ENCODE data around the gene SOX5. TPM values are rescaled to one million over a fixed set of nuclear protein-coding genes. Genes with fewer than 3 reads are reported as not detected.

Gene SOX5
- total and polyA plus RNA-seq, 3 donors from 2014 or later = 26.0 to 93.3 (median 29.2) TPM

DNA sequence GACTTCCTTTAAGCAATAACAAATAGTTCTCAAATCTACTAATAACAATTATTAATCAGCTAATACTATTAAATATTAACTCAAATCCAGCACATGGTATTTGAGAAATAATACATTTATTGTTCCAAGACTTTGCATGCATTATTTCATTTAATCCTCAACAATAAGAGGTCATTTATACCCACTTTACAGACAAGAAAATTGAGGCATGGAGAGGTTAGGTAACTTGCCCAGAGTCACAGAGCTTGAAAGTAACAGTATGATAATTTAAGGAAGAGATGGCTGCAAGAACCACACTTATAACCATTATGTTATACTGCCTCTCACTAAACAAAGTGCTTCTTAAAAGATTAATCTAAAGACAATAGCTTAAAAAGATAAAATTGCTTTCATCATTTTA lies 318.9 kb downstream of the SOX5 start:
- intact Hi-C loops (cut with DNase I; ENCODE audit: low total_unique reads) = no loop called here
- DNase-seq = no peak
- Histone ChIP-seq H3K27me3 (no peaks in the 10 kb centered on the region), H3K4me1 (no peaks in the 10 kb centered on the region), H3K4me3 (no peak overlapping the region), H3K36me3 (ENCODE audit: low read depth, missing control alignments) (no peaks in the 10 kb centered on the region), H3K9me3 (no peaks in the 10 kb centered on the region), H3K27ac (no peak overlapping the region)
- TF ChIP-seq, protein P1, sequence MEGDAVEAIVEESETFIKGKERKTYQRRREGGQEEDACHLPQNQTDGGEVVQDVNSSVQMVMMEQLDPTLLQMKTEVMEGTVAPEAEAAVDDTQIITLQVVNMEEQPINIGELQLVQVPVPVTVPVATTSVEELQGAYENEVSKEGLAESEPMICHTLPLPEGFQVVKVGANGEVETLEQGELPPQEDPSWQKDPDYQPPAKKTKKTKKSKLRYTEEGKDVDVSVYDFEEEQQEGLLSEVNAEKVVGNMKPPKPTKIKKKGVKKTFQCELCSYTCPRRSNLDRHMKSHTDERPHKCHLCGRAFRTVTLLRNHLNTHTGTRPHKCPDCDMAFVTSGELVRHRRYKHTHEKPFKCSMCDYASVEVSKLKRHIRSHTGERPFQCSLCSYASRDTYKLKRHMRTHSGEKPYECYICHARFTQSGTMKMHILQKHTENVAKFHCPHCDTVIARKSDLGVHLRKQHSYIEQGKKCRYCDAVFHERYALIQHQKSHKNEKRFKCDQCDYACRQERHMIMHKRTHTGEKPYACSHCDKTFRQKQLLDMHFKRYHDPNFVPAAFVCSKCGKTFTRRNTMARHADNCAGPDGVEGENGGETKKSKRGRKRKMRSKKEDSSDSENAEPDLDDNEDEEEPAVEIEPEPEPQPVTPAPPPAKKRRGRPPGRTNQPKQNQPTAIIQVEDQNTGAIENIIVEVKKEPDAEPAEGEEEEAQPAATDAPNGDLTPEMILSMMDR (IDR thresholded peaks at IDR 0.05) = no peak
- no peak for TF ChIP-seq POLR2A (IDR thresholded peaks at IDR 0.05)

DNA sequence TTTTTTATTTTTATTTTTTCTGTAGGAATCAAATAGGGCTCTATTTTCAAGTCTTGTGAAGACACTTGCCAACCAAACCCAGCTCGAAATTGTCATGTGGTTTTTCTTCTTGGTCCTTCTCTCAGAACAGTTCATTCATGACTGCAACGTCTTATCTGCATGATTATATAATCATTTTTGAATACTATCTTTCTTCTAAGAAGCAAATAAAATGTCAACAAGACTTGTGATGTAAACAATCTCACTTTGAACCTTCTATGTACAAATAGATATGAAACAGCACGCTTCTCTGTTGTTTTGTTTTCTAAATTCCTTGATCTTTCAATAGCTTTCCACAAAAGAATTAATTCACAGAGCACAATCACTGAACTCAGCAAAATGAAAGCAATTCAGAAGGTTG lies 320.7 kb downstream of the SOX5 start:
- no peak for DNase-seq
- no peaks in the 10 kb centered on the region for H3K9me3 ChIP-seq
- no peak overlapping the region for H3K27ac ChIP-seq
- intact Hi-C loops (cut with DNase I; ENCODE audit: low total_unique reads) = no loop called here
- H3K36me3 ChIP-seq (ENCODE audit: low read depth, missing control alignments) = no peaks in the 10 kb centered on the region
- no peak for TF ChIP-seq POLR2A (IDR thresholded peaks at IDR 0.05)
- TF ChIP-seq, protein P1 (IDR thresholded peaks at IDR 0.05) = no peak
- WGBS, 2 donors = 44 to 46% methylated on average over 3 of the region's 3 CpGs
- no peaks in the 10 kb centered on the region for H3K27me3 ChIP-seq
- H3K4me1 ChIP-seq = no peaks in the 10 kb centered on the region
- no peak overlapping the region for H3K4me3 ChIP-seq

DNA sequence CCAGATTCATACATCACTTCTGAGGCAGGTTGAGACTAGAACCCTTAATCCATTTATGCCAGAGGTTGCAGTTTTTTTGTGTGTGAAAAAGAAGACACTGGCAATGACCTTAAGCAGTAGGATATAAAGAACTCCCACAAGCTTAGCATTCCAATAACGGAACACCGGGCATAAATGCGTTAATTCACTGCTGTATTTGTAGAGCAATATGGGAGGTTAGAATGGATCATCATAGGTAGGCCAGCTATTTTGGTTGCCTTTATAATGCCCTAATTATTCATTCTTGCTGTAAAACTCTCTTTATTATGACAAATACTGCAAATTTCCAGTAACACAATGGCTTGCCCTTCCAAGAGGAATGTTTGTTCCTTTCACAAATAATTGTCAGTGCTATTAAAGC lies 322.7 kb downstream of the SOX5 start:
- no peak for DNase-seq
- no peak overlapping the region for H3K27ac ChIP-seq
- no peaks in the 10 kb centered on the region for H3K9me3 ChIP-seq
- H3K4me3 ChIP-seq = no peak overlapping the region
- H3K36me3 ChIP-seq (ENCODE audit: low read depth, missing control alignments) = no peaks in the 10 kb centered on the region
- H3K4me1 ChIP-seq = no peaks in the 10 kb centered on the region
- intact Hi-C loops (cut with DNase I; ENCODE audit: low total_unique reads) = no loop called here
- TF ChIP-seq, protein P1 (IDR thresholded peaks at IDR 0.05) = no peak
- TF ChIP-seq POLR2A (IDR thresholded peaks at IDR 0.05) = no peak
- WGBS, 2 donors = 78 to 95% methylated on average over 3 of the region's 3 CpGs
- H3K27me3 ChIP-seq = no peaks in the 10 kb centered on the region

DNA sequence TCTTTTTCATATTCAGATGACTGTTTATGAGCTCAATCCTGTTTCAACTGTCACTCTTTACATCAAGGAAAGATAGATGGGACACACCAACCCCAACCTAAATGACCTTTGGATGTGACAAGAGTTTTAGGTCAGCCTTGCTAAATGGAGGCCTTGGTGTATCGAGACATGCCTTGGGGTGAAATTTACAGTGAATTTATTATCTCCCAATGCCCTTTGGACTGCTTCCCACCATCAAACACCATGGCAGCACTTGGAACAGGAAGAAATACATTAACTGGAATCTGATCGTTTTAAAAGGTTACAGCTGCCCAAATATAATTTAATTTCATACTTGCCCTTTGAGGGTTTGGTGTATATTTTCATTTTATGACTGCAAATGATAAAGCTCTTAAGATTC lies 327.6 kb downstream of the SOX5 start:
- no peaks in the 10 kb centered on the region for H3K4me1 ChIP-seq
- no peaks in the 10 kb centered on the region for H3K9me3 ChIP-seq
- TF ChIP-seq, protein P1 (IDR thresholded peaks at IDR 0.05) = no peak
- no peak for TF ChIP-seq POLR2A (IDR thresholded peaks at IDR 0.05)
- H3K36me3 ChIP-seq (ENCODE audit: low read depth, missing control alignments) = no peaks in the 10 kb centered on the region
- 55 to 73% methylated on average over 2 of the region's 2 CpGs for WGBS, 2 donors
- H3K4me3 ChIP-seq = no peak overlapping the region
- intact Hi-C loops (cut with DNase I; ENCODE audit: low total_unique reads) = no loop called here
- no peak for DNase-seq
- no peaks in the 10 kb centered on the region for H3K27me3 ChIP-seq
- no peak overlapping the region for H3K27ac ChIP-seq

DNA sequence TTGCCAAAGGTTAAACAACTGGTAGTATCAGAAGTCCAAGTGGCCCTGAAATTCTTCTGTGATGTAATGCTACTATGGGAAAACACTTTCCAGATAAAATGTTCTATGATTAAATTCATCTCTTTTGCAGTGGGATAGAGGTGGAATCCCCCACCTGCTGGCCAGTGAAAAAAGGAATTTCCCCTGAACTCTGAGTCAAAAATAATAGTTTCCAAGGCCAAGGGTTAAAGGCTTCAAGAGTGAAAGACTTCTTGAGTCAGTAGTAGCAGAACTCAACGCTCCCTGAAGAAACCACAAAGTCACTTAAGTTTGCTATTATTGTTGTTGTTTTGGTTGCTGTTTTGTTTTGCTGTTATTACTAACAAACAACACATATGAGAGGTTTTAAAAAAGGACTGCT lies 330.8 kb downstream of the SOX5 start:
- no peaks in the 10 kb centered on the region for H3K27me3 ChIP-seq
- no peaks in the 10 kb centered on the region for H3K9me3 ChIP-seq
- intact Hi-C loops (cut with DNase I; ENCODE audit: low total_unique reads) = no loop called here
- DNase-seq = no peak
- no peak overlapping the region for H3K27ac ChIP-seq
- H3K4me1 ChIP-seq = no peaks in the 10 kb centered on the region
- TF ChIP-seq POLR2A (IDR thresholded peaks at IDR 0.05) = no peak
- TF ChIP-seq, protein P1 (IDR thresholded peaks at IDR 0.05) = no peak
- H3K4me3 ChIP-seq = no peak overlapping the region
- WGBS, 2 donors = 76 to 81% methylated on average over 1 of the region's 1 CpG
- no peaks in the 10 kb centered on the region for H3K36me3 ChIP-seq (ENCODE audit: low read depth, missing control alignments)
